ENCODE results near the gene PCDHGB1.
"Not testable (repeated sequence)": the region's sequence is repeated elsewhere in the genome, so short reads cannot be mapped to it uniquely, and the experiment has no call there.

The PCDHGB1 gene

GRCh38 chr5:141346017-141346416 lies 3.9 kb upstream of the PCDHGB1 start:
- DNase-seq (ENCODE audit: low read depth), result not testable (repeated sequence)

DNA sequence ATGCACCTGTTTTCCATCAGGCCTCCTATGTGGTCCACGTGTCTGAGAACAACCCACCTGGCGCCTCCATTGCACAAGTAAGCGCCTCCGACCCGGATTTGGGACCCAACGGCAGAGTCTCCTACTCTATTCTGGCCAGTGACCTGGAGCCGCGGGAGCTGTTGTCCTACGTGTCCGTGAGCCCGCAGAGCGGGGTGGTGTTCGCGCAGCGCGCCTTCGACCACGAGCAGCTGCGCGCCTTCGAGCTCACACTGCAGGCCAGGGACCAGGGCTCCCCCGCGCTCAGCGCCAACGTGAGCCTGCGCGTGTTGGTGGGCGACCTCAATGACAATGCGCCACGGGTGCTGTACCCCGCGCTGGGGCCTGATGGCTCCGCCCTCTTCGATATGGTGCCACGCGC lies 1.7 kb downstream of the PCDHGB1 start:
- no peak for DNase-seq (ENCODE audit: low read depth)

- no peak for DNase-seq (ENCODE audit: low read depth)
Measured at GRCh38 chr5:141354900-141355469, 5.1 kb downstream of the PCDHGB1 start, which contains the start of gene PCDHGA4. PCDHGA4 (plus strand) TSS chr5:141355021; CDS start chr5:141355108, 87 bp downstream.

- DNase-seq (ENCODE audit: low read depth), result no peak
Measured at GRCh38 chr5:141355641-141356040, 5.7 kb downstream of the PCDHGB1 start.

DNA sequence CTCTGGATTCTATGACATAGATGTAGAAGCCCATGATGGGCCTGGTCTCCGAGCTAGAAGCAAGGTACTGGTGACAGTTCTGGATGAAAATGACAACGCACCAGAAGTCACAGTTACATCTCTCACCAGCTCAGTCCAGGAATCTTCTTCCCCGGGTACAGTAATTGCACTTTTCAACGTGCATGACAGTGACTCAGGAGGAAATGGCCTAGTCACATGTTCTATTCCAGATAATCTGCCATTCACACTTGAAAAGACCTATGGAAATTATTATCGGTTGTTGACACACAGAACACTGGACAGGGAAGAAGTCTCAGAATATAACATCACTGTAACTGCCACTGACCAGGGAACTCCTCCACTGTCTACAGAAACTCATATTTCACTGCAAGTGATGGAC lies 6.2 kb downstream of the PCDHGB1 start:
- DNase-seq (ENCODE audit: low read depth), result no peak

- DNase-seq (ENCODE audit: low read depth), result no peak
Measured at GRCh38 chr5:141356950-141357349, 7.1 kb downstream of the PCDHGB1 start.

DNA sequence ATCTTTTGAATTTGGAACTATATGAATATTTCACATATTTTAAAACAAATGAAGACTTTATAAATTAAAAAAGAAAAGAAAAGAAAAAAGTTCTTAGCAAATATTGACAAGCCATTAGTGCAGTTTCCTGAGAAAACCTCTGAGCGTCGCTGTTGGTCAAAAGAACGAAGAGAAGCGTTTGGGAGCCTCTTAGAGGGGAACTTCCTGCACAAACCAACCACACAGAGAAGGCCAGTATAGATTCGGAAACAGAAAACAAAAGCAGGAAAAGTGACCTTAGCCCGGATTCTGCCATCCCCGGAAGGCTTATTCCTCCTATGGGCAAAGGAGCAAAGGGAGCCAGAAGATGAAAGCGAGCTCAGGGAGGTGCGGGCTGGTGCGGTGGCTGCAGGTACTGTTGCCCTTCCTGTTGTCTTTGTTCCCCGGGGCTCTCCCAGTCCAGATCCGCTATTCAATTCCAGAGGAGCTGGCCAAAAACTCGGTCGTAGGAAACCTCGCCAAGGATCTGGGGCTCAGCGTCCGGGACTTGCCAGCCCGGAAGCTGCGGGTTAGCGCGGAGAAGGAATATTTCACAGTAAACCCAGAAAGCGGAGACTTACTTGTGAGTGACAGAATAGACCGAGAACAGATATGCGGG lies 10.0 kb downstream of the PCDHGB1 start, which contains the start of gene PCDHGB2:
Gene PCDHGB2 (plus strand): TSS at position 205 of the 637 bp plus-strand sequence. CDS start 142 bp downstream, at position 347.
- no peak for DNase-seq (ENCODE audit: low read depth)

GRCh38 chr5:141360685-141361084 lies 10.8 kb downstream of the PCDHGB1 start:
- DNase-seq (ENCODE audit: low read depth), result no peak

DNA sequence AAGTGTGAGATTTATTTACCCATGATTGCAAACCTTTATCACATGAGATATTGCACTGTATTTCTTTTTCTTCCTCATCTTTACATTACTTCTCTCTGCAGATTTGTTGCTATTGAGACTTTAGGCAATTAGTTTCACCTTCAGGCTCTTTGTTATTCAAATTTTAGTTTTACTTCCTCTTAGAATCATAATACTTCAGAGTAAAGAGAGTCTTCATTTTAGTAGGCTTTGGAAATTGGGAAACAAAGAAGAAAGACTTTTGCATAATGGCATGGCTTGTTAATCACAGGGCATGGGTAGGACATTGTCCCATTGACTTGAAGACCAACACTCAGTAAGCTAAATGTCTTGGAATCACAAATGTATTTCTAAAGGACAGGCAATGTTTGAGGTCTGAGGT lies 12.8 kb downstream of the PCDHGB1 start:
- no peak for DNase-seq (ENCODE audit: low read depth)

- DNase-seq (ENCODE audit: low read depth), result no peak
Measured at GRCh38 chr5:141363952-141364660, 14.2 kb downstream of the PCDHGB1 start, which contains the start of gene PCDHGA5. PCDHGA5 (plus strand) TSS chr5:141364162; CDS start chr5:141364331, 169 bp downstream.

GRCh38 chr5:141366016-141366896 lies 16.4 kb downstream of the PCDHGB1 start:
- no peak for DNase-seq (ENCODE audit: low read depth)

DNA sequence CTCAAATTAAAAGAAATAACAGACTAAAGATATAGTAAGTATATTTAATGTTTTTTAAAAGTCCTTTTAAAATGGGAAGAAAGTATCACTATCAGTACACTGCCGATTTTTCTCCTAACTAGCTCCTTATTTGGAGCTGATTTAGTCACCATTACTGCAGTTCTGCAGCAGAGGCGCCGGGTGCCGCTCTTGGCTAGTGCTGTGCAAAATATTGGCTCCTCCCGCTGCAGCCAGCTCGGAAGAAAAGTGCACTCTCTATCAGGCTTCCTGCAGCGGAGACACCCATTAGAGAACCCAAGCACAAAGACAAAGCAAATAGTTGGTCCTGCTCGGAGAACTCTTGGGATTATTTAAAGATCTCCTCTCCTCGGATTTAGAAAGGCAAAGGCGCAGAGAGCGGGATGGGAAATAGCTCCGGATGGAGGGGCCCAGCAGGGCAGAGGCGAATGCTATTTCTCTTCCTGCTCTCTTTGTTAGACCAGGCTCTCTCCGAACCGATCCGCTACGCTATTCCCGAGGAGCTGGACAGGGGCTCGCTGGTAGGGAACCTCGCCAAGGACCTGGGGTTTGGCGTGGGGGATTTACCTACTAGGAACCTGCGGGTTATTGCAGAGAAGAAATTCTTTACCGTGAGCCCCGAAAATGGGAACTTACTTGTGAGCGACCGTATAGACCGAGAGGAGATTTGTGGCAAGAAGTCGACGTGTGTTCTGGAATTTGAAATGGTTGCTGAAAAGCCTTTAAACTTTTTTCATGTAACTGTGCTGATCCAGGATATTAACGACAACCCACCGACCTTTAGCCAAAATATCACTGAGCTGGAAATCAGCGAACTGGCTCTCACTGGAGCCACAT lies 20.3 kb downstream of the PCDHGB1 start, which contains the start of gene PCDHGB3:
Gene PCDHGB3 (plus strand): TSS at position 249 of the 855 bp plus-strand sequence. CDS start 153 bp downstream, at position 402.
- DNase-seq (ENCODE audit: low read depth), result no peak

DNA sequence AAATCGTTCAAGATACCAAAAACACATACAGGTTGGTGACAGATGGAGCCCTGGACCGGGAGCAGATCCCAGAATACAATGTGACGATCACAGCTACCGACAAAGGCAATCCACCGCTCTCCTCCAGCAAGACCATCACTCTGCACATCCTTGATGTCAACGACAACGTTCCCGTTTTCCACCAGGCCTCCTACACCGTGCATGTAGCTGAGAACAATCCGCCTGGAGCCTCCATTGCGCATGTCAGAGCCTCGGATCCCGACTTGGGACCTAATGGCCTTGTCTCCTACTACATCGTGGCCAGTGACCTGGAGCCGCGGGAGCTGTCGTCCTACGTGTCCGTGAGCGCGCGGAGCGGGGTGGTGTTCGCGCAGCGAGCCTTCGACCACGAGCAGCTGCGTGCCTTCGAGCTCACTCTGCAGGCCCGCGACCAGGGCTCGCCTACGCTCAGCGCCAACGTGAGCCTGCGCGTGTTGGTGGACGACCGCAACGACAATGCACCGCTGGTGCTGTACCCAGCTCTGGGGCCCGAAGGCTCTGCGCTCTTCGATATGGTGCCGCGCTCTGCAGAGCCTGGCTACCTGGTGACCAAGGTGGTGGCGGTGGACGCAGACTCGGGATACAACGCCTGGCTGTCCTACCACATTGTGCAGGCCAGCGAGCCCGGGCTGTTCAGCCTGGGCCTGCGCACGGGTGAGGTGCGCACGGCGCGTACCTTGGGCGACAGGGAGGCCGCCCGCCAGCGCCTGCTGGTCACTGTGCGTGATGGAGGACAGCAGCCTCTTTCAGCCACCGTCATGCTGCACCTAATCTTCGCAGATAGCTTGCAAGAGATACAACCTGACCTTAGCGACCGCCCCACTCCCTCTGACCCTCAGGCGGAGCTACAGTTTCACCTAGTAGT lies 21.9 kb downstream of the PCDHGB1 start:
- DNase-seq (ENCODE audit: low read depth), result no peak

DNA sequence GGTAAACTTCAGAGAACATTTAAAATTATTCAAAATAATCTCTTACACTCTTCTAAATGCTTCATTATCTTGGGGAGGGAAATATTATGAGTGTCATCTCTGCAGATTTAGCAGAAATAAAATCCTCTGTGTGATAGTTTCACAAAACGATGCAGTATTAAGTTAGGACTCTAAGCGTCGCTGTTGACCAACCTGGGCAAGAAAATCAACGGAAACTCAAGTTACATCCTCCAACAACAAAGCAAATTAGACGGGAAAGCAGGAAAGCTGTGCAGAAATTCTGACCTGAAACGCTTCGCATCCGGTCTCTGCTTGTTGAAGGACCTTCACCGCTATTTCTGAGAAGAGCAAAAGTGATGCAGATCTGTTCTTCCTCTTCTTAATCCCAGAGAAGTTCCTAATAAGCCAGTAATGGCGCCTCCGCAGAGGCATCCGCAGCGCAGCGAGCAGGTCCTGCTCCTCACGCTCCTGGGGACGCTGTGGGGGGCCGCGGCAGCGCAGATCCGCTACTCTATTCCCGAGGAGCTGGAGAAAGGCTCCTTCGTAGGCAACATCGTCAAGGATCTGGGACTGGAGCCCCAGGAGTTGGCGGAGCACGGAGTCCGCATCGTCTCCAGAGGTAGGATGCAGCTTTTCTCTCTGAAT lies 23.9 kb downstream of the PCDHGB1 start, which contains the start of gene PCDHGA6:
Gene PCDHGA6 (plus strand): TSS at position 219 of the 645 bp plus-strand sequence. CDS start 193 bp downstream, at position 412.
- DNase-seq (ENCODE audit: low read depth), result no peak

DNA sequence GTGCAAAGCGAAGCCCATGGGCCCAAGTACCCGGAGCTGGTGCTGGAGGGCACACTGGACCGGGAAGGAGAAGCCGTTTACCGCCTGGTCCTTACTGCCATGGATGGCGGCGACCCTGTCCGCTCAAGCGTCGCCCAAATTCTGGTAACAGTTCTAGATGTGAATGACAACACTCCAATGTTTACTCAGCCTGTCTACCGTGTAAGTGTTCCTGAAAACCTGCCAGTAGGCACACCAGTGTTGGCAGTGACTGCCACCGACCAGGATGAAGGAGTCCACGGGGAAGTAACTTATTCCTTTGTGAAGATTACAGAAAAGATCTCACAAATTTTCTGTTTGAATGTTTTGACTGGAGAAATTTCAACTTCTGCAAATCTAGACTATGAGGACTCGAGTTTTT lies 24.7 kb downstream of the PCDHGB1 start:
- no peak for DNase-seq (ENCODE audit: low read depth)

GRCh38 chr5:141375444-141376155 lies 25.7 kb downstream of the PCDHGB1 start:
- DNase-seq (ENCODE audit: low read depth), result not testable (repeated sequence)

- no peak for DNase-seq (ENCODE audit: low read depth)
Measured at GRCh38 chr5:141382469-141383294, 32.8 kb downstream of the PCDHGB1 start, which contains the start of gene PCDHGA7. PCDHGA7 (plus strand) TSS chr5:141382742; CDS start chr5:141382900, 158 bp downstream.

Measured in activated T-helper 1 cell treated with Interleukin-2 at 50 U/mL for 16 hours (primary cell).